WTC11 (cell line): ENCODE measurements around the gene PLXDC2. TPM values are rescaled to one million over a fixed set of nuclear protein-coding genes. Genes with fewer than 3 reads are reported as not detected.
A peak's percentile ranks its signal among the peaks of the same experiment; 100 is the strongest.

Source experiments
- ATAC-seq: fragments of 200-7000 bp; cut with Tn5 transposase; 2 replicates; pipeline ENCODE4 v1.10.0; 2021; ENCODE audit warnings: mild to moderate bottlenecking, moderate library complexity
- CTCF ChIA-PET: fragments of 300-600 bp; sonication (Branson Sonifier 250); formaldehyde crosslinking; loops from one replicate; lab custom pipeline; 2021; ENCODE audit warnings: antibody characterized with exemption; lab: Charles Lee
- POLR2A ChIA-PET: fragments of 350-600 bp; sonication (Branson Sonifier 250); formaldehyde crosslinking; loops from one replicate; lab custom pipeline; 2021; ENCODE audit warnings: antibody characterized with exemption; lab: Charles Lee
- DNase-seq: peaks from one replicate; pipeline ENCODE4 v3.0.0; 2021; ENCODE audit warnings: low spot score
- H3K27ac Mint-ChIP-seq: 2 replicates; pipeline ENCODE4 v1.8.0; 2021; ENCODE audit warnings: mixed read lengths
- H3K27me3 Mint-ChIP-seq: 2 replicates; pipeline ENCODE4 v1.8.0; 2021; ENCODE audit warnings: low read depth, mild to moderate bottlenecking, moderate library complexity, mixed read lengths
- H3K36me3 Mint-ChIP-seq: 2 replicates; pipeline ENCODE4 v1.8.0; 2021; ENCODE audit warnings: mixed read lengths
- H3K4me1 Mint-ChIP-seq: 2 replicates; pipeline ENCODE4 v1.8.0; 2022; ENCODE audit warnings: mixed read lengths
- H3K4me3 Mint-ChIP-seq: 2 replicates; pipeline ENCODE4 v1.8.0; 2021; ENCODE audit warnings: mild to moderate bottlenecking, moderate library complexity, mixed read lengths
- H3K9me3 Mint-ChIP-seq: 2 replicates; pipeline ENCODE4 v1.8.0; 2021; ENCODE audit warnings: mixed read lengths
- JAZF1 ChIP-seq: fragments of 250-450 bp; sonication (Bioruptor Pico); IDR thresholded peaks from 2 replicates; pipeline ENCODE4 v1.9.0; 2021; ENCODE audit warnings: moderate library complexity, mild to moderate bottlenecking, inconsistent platforms
- JUN ChIP-seq: sonication (generic); formaldehyde crosslinking; IDR thresholded peaks from 2 replicates; pipeline ENCODE4 v1.8.0; 2023; ENCODE audit warnings: mild to moderate bottlenecking, missing genetic modification reagents
- NR2C2 ChIP-seq: sonication (generic); formaldehyde crosslinking; IDR thresholded peaks from 2 replicates; pipeline ENCODE4 v1.8.0; 2022; ENCODE audit warnings: mild to moderate bottlenecking, missing genetic modification reagents
- RELA ChIP-seq: sonication (generic); formaldehyde crosslinking; IDR thresholded peaks from 2 replicates; pipeline ENCODE4 v1.8.1; 2022; ENCODE audit warnings: missing genetic modification reagents, mild to moderate bottlenecking, borderline replicate concordance
- TEAD4 ChIP-seq: sonication (generic); formaldehyde crosslinking; IDR thresholded peaks from 2 replicates; pipeline ENCODE4 v1.8.0; 2022; ENCODE audit warnings: mild to moderate bottlenecking, missing genetic modification reagents
- USF1 ChIP-seq: sonication (generic); formaldehyde crosslinking; IDR thresholded peaks from 2 replicates; pipeline ENCODE4 v1.8.0; 2022; ENCODE audit warnings: mild to moderate bottlenecking, missing genetic modification reagents
- ZBTB43 ChIP-seq: sonication (generic); formaldehyde crosslinking; IDR thresholded peaks from 2 replicates; pipeline ENCODE4 v1.8.1; 2023; ENCODE audit warnings: mild to moderate bottlenecking, missing genetic modification reagents
- ZNF121 ChIP-seq: sonication (generic); formaldehyde crosslinking; IDR thresholded peaks from 2 replicates; pipeline ENCODE4 v1.8.0; 2023; ENCODE audit warnings: missing genetic modification reagents
- ZNF416 ChIP-seq: fragments of 250-450 bp; sonication (Bioruptor Pico); IDR thresholded peaks from 2 replicates; pipeline ENCODE4 v1.9.0; 2021; ENCODE audit warnings: mild to moderate bottlenecking, inconsistent platforms
- ZNF423 ChIP-seq: fragments of 250-450 bp; sonication (Bioruptor Pico); IDR thresholded peaks from 2 replicates; pipeline ENCODE4 v2.1.2; 2022; ENCODE audit warnings: mild to moderate bottlenecking, moderate library complexity
- total RNA-seq: library from RNA; stranded (reverse); gene quantifications from 3 replicates; pipeline ENCODE4 v1.2.3, GENCODE V29; 2021
- TF ChIP-seq, protein P1 (sequence below): sonication (generic); formaldehyde crosslinking; IDR thresholded peaks from 2 replicates; pipeline ENCODE4 v1.8.0; 2022; ENCODE audit warnings: missing genetic modification reagents
- TF ChIP-seq, protein P2 (sequence below): sonication (generic); formaldehyde crosslinking; IDR thresholded peaks from 2 replicates; pipeline ENCODE4 v1.8.0; 2022; ENCODE audit warnings: mild to moderate bottlenecking, missing genetic modification reagents
- TF ChIP-seq, protein P3 (sequence below): fragments of 200-600 bp; IDR thresholded peaks from 2 replicates; pipeline ENCODE4 v1.8.0; 2022; ENCODE audit warnings: antibody characterized with exemption

The PLXDC2 gene
- total RNA-seq, 1 experiment from 2014 or later = 31.7 TPM

DNA sequence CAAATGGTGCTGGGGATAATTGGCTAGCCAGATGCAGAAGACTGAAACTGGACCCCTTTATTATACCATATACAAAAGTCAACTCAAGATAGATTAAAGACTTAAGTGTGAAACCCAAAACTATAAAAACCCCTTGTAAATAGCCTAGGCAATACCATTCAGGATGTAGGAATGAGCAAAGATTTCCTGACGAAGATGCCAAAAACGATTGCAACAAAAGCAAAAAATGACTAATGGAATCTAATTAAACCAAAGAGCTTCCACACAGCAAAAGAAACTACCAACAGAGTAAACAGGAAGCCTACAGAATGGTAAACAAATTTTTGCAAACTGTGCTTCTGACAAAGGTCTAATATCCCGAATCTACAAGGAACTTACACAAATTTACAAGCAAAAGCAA, 30.9 kb upstream of the PLXDC2 start:
- Mint-ChIP-seq H3K9me3 (peaks cover 16% of the 10 kb centered on the region), H3K4me1 (peaks cover 50% of the 10 kb centered on the region)
- POLR2A ChIA-PET = no interaction called here
- TF ChIP-seq ZNF423 (no peak), ZNF416 (CRISPR knock-in tag) (no peak), USF1 (CRISPR knock-in tag) (no peak), ZBTB43 (CRISPR knock-in tag) (no peak), JAZF1 (CRISPR knock-in tag) (no peak)
- TF ChIP-seq, protein P1, sequence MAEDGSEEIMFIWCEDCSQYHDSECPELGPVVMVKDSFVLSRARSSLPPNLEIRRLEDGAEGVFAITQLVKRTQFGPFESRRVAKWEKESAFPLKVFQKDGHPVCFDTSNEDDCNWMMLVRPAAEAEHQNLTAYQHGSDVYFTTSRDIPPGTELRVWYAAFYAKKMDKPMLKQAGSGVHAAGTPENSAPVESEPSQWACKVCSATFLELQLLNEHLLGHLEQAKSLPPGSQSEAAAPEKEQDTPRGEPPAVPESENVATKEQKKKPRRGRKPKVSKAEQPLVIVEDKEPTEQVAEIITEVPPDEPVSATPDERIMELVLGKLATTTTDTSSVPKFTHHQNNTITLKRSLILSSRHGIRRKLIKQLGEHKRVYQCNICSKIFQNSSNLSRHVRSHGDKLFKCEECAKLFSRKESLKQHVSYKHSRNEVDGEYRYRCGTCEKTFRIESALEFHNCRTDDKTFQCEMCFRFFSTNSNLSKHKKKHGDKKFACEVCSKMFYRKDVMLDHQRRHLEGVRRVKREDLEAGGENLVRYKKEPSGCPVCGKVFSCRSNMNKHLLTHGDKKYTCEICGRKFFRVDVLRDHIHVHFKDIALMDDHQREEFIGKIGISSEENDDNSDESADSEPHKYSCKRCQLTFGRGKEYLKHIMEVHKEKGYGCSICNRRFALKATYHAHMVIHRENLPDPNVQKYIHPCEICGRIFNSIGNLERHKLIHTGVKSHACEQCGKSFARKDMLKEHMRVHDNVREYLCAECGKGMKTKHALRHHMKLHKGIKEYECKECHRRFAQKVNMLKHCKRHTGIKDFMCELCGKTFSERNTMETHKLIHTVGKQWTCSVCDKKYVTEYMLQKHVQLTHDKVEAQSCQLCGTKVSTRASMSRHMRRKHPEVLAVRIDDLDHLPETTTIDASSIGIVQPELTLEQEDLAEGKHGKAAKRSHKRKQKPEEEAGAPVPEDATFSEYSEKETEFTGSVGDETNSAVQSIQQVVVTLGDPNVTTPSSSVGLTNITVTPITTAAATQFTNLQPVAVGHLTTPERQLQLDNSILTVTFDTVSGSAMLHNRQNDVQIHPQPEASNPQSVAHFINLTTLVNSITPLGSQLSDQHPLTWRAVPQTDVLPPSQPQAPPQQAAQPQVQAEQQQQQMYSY (CRISPR knock-in tag) = no peak
- TF ChIP-seq, protein P2, sequence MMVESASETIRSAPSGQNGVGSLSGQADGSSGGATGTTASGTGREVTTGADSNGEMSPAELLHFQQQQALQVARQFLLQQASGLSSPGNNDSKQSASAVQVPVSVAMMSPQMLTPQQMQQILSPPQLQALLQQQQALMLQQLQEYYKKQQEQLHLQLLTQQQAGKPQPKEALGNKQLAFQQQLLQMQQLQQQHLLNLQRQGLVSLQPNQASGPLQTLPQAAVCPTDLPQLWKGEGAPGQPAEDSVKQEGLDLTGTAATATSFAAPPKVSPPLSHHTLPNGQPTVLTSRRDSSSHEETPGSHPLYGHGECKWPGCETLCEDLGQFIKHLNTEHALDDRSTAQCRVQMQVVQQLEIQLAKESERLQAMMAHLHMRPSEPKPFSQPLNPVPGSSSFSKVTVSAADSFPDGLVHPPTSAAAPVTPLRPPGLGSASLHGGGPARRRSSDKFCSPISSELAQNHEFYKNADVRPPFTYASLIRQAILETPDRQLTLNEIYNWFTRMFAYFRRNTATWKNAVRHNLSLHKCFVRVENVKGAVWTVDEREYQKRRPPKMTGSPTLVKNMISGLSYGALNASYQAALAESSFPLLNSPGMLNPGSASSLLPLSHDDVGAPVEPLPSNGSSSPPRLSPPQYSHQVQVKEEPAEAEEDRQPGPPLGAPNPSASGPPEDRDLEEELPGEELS (CRISPR knock-in tag) = no peak
- TF ChIP-seq, all 79 proteins: peak for 0
- ATAC-seq = no peak
- H3K27ac Mint-ChIP-seq = peak overlapping the region; percentile 28
- no peak for DNase-seq
- 0 out of 2 replicates have a peak, but pooled peaks cover 2% of the 10 kb centered on the region for H3K36me3 Mint-ChIP-seq
- H3K4me3 Mint-ChIP-seq = no peak overlapping the region
- no peaks in the 10 kb centered on the region for H3K27me3 Mint-ChIP-seq
- CTCF ChIA-PET = no interaction called here

GRCh38 chr10:19788075-19788686, 28.1 kb upstream of the PLXDC2 start:
- H3K36me3 Mint-ChIP-seq = no peaks in the 10 kb centered on the region
- no peaks in the 10 kb centered on the region for H3K27me3 Mint-ChIP-seq
- peak; percentile 53 for DNase-seq
- peak overlapping the region; percentile 0; the same call in 1 of the 2 replicates for H3K27ac Mint-ChIP-seq
- POLR2A ChIA-PET = interaction anchor here (0.6 kb wide), 1 partner anchor 582 kb away, joined by 3 read pairs; no protein-coding TSS in a partner anchor
- peaks cover 7% of the 10 kb centered on the region; the same call in 1 of the 2 replicates for H3K9me3 Mint-ChIP-seq
- TF ChIP-seq JUN (CRISPR knock-in tag) (no peak), RELA (CRISPR knock-in tag) (no peak)
- TF ChIP-seq, protein P3, sequence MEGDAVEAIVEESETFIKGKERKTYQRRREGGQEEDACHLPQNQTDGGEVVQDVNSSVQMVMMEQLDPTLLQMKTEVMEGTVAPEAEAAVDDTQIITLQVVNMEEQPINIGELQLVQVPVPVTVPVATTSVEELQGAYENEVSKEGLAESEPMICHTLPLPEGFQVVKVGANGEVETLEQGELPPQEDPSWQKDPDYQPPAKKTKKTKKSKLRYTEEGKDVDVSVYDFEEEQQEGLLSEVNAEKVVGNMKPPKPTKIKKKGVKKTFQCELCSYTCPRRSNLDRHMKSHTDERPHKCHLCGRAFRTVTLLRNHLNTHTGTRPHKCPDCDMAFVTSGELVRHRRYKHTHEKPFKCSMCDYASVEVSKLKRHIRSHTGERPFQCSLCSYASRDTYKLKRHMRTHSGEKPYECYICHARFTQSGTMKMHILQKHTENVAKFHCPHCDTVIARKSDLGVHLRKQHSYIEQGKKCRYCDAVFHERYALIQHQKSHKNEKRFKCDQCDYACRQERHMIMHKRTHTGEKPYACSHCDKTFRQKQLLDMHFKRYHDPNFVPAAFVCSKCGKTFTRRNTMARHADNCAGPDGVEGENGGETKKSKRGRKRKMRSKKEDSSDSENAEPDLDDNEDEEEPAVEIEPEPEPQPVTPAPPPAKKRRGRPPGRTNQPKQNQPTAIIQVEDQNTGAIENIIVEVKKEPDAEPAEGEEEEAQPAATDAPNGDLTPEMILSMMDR = peak; percentile 70
- TF ChIP-seq, all 79 proteins: peak for 1
- ATAC-seq = peak; percentile 80
- H3K4me1 Mint-ChIP-seq = peaks cover 43% of the 10 kb centered on the region
- H3K4me3 Mint-ChIP-seq = no peak overlapping the region
- CTCF ChIA-PET = interaction anchor here (0.6 to 1.0 kb wide), 5 partner anchors 14 to 158 kb away, joined by 3 read pairs; no protein-coding TSS in a partner anchor

- H3K27me3 Mint-ChIP-seq = no peaks in the 10 kb centered on the region
- DNase-seq (no peak), ATAC-seq (no peak)
- H3K36me3 Mint-ChIP-seq = no peaks in the 10 kb centered on the region
- POLR2A ChIA-PET = interaction anchor here (0.6 kb wide), 1 partner anchor 581 kb away, joined by 3 read pairs; no protein-coding TSS in a partner anchor
- peak overlapping the region; percentile 73 for H3K27ac Mint-ChIP-seq
- no peak overlapping the region for H3K4me3 Mint-ChIP-seq
- no peak for TF ChIP-seq TEAD4
- TF ChIP-seq ZNF121 (CRISPR knock-in tag) = no peak
- TF ChIP-seq USF1 (CRISPR knock-in tag) = no peak
- no peak for TF ChIP-seq NR2C2 (CRISPR knock-in tag)
- TF ChIP-seq, all 79 proteins: peak for 0
- H3K9me3 Mint-ChIP-seq = peaks cover 4% of the 10 kb centered on the region; the same call in 1 of the 2 replicates
- peaks cover 38% of the 10 kb centered on the region for H3K4me1 Mint-ChIP-seq
- CTCF ChIA-PET = interaction anchor here (0.5 to 1.0 kb wide), 5 partner anchors 15 to 159 kb away, joined by 3 to 4 read pairs (median 3); no protein-coding TSS in a partner anchor
Measured at GRCh38 chr10:19788902-19789301, 27.3 kb upstream of the PLXDC2 start.
